Lung (tissue), 12 donors: ENCODE results near the gene OPCML. TPM values are rescaled to one million over a fixed set of nuclear protein-coding genes. Genes with fewer than 3 reads are reported as not detected.

Experiments used
- ATAC-seq: fragments of 200-7000 bp; cut with Tn5 transposase; one replicate; pipeline ENCODE4 v1.9.1; 2020; ENCODE audit warnings: moderate number of reproducible peaks; ENCODE audit not compliant: insufficient read depth, low FRiP score
- DNase-seq, 3 donors: peaks; one replicate each; pipeline ENCODE4 v3.0.0-alpha.2; 2013 to 2017
- H3K27ac ChIP-seq, 2 donors: one replicate each; pipeline ENCODE4 v1.5.1; 2013; ENCODE audit warnings: mild to moderate bottlenecking in 2 of 2, moderate library complexity in 2 of 2, control low read depth in 1 of 2, inconsistent platforms in 1 of 2, low read depth in 1 of 2, low read length in 1 of 2
- H3K27me3 ChIP-seq, 3 donors: one replicate each; pipeline ENCODE4 v1.5.1; 2013; ENCODE audit warnings: low read length in 2 of 3; ENCODE audit not compliant: control insufficient read depth in 3 of 3, insufficient read depth in 3 of 3
- H3K36me3 ChIP-seq, 4 donors: one replicate each; pipeline ENCODE4 v1.5.1; 2013; ENCODE audit warnings: low read length in 4 of 4, mild to moderate bottlenecking in 1 of 4, moderate library complexity in 1 of 4; ENCODE audit not compliant: control insufficient read depth in 4 of 4, insufficient read depth in 4 of 4
- H3K4me1 ChIP-seq, 5 donors: one replicate each; pipeline ENCODE4 v1.5.1; 2013; ENCODE audit warnings: low read length in 5 of 5, mild to moderate bottlenecking in 2 of 5, moderate library complexity in 1 of 5; ENCODE audit not compliant: control insufficient read depth in 5 of 5, insufficient read depth in 5 of 5
- H3K4me3 ChIP-seq: one replicate; pipeline ENCODE4 v1.5.1; 2013; ENCODE audit warnings: mild to moderate bottlenecking, control low read depth, moderate library complexity
- H3K9ac ChIP-seq, 2 donors: one replicate each; pipeline ENCODE4 v1.5.1; 2013; ENCODE audit warnings: low read length in 2 of 2, control low read depth in 1 of 2; ENCODE audit not compliant: insufficient read depth in 1 of 2
- H3K9me3 ChIP-seq, 4 donors: one replicate each; pipeline ENCODE4 v1.5.1; 2013; ENCODE audit warnings: low read length in 3 of 4, mild to moderate bottlenecking in 1 of 4, moderate library complexity in 1 of 4; ENCODE audit not compliant: control insufficient read depth in 4 of 4, insufficient read depth in 3 of 4
- CTCF ChIP-seq: IDR thresholded peaks from 2 replicates; pipeline ENCODE4 v1.5.1; 2012; ENCODE audit warnings: mild to moderate bottlenecking; ENCODE audit errors: control extremely low read depth, extremely low read depth
- WGBS, 2 donors: extraction: QIAGEN DNeasy Blood & Tissue Kit; methylation state at CpG; one replicate each; pipeline ENCODE4 v1.1.7; 2013; 5-methylcytosine and 5-hydroxymethylcytosine counted together
- polyA plus RNA-seq, 2 donors: library from polyadenylated mRNA; stranded (reverse); fragments of 200-250 nt; gene quantifications; one replicate each; pipeline ENCODE4 v1.2.1, GENCODE V29; 2013
- total RNA-seq, 2 donors: library from RNA; depleted of rRNA in 1 of 2; stranded (reverse); fragments of >200 nt in 1 of 2; gene quantifications; one replicate each; pipeline ENCODE4 v1.2.1, GENCODE V29; 2014 to 2021
- donor health status: control.
- donor health status: control.
- donor health status: Bipolar disorder and iron deficiency.
- donor health status: healthy.
- donor health status: DM: yes; HTN: yes; CAD: no.

OPCML gene
- total and polyA plus RNA-seq, 4 donors, result 0.49 to 0.74 TPM; not detected in 2

GRCh38 chr11:133525976-133526375 lies 6.3 kb downstream of the OPCML start:
- Histone ChIP-seq H3K27me3 (peaks cover 0 to 32% (median 20%) of the 10 kb centered on the region in 3 donors), H3K36me3 (no peaks in the 10 kb centered on the region), H3K4me1 (peaks cover 0 to 7% (median 0%) of the 10 kb centered on the region in 5 donors), H3K9me3 (peaks cover 0 to 6% (median 0%) of the 10 kb centered on the region in 4 donors), H3K9ac (no peak overlapping the region), H3K4me3 (no peak overlapping the region), H3K27ac (no peak overlapping the region)
- no peak for ATAC-seq
- no peak for DNase-seq
- 78 to 79% methylated on average over 7 of the region's 7 CpGs for WGBS, 2 donors
- TF ChIP-seq CTCF, result no peak

GRCh38 chr11:133524488-133524887 lies 7.8 kb downstream of the OPCML start:
- WGBS, 2 donors, result 82 to 90% methylated on average over 8 of the region's 8 CpGs
- no peak for DNase-seq
- H3K4me3 ChIP-seq, result no peak overlapping the region
- TF ChIP-seq CTCF, result no peak
- no peak overlapping the region for H3K27ac ChIP-seq
- peaks cover 0 to 18% (median 6%) of the 10 kb centered on the region in 3 donors for H3K27me3 ChIP-seq
- peaks cover 0 to 6% (median 0%) of the 10 kb centered on the region in 4 donors for H3K9me3 ChIP-seq
- H3K9ac ChIP-seq, result no peak overlapping the region
- peaks cover 0 to 18% (median 0%) of the 10 kb centered on the region in 5 donors for H3K4me1 ChIP-seq
- ATAC-seq, result no peak
- H3K36me3 ChIP-seq, result no peaks in the 10 kb centered on the region

GRCh38 chr11:133522344-133522743 lies 10.0 kb downstream of the OPCML start:
- H3K9ac ChIP-seq, result no peak overlapping the region
- H3K27me3 ChIP-seq, result peaks cover 0 to 4% (median 3%) of the 10 kb centered on the region in 3 donors
- WGBS, 2 donors, result 87 to 90% methylated on average over 6 of the region's 6 CpGs
- no peak overlapping the region for H3K4me3 ChIP-seq
- H3K27ac ChIP-seq, result no peak overlapping the region
- DNase-seq (no peak), ATAC-seq (no peak)
- no peaks in the 10 kb centered on the region for H3K36me3 ChIP-seq
- peaks cover 0 to 1% (median 0%) of the 10 kb centered on the region in 4 donors for H3K9me3 ChIP-seq
- H3K4me1 ChIP-seq, result peaks cover 0 to 18% (median 0%) of the 10 kb centered on the region in 5 donors
- TF ChIP-seq CTCF, result no peak

GRCh38 chr11:133521502-133521901 lies 10.8 kb downstream of the OPCML start:
- no peak for DNase-seq
- Histone ChIP-seq H3K9ac (no peak overlapping the region), H3K36me3 (no peaks in the 10 kb centered on the region), H3K4me1 (peaks cover 0 to 14% (median 0%) of the 10 kb centered on the region in 5 donors), H3K4me3 (no peak overlapping the region), H3K27ac (no peak overlapping the region), H3K9me3 (peaks cover 0 to 1% (median 0%) of the 10 kb centered on the region in 4 donors), H3K27me3 (peaks cover 0 to 4% (median 3%) of the 10 kb centered on the region in 3 donors)
- WGBS, 2 donors, result 93 to 95% methylated on average over 2 of the region's 2 CpGs
- no peak for TF ChIP-seq CTCF
- no peak for ATAC-seq
